HG02884 (cell line): Measurements from ENCODE around the gene OSBPL1A.

Source experiments
- ATAC-seq: cut with Tn5 transposase; IDR thresholded peaks from one replicate; pipeline ENCODE4 v1.9.1; 2021; ENCODE audit warnings: mild to moderate bottlenecking, moderate library complexity; ENCODE audit not compliant: unreplicated experiment

The OSBPL1A gene

GRCh38 chr18:24138409-24138788 lies 259.2 kb downstream of the OSBPL1A start:
- peak; percentile 6 for ATAC-seq

- ATAC-seq: no peak
Measured at GRCh38 chr18:24136967-24137373, 260.7 kb downstream of the OSBPL1A start.

- ATAC-seq: no peak
Measured at GRCh38 chr18:24130494-24130893, 267.1 kb downstream of the OSBPL1A start.

GRCh38 chr18:24128700-24129099 lies 268.9 kb downstream of the OSBPL1A start:
- no peak for ATAC-seq

GRCh38 chr18:24127735-24128134 lies 269.9 kb downstream of the OSBPL1A start:
- no peak for ATAC-seq

- ATAC-seq: no peak
Measured at GRCh38 chr18:24126155-24126961, 271.3 kb downstream of the OSBPL1A start.

- no peak for ATAC-seq
Measured at GRCh38 chr18:24121625-24122024, 276.0 kb downstream of the OSBPL1A start.

GRCh38 chr18:24120676-24121075 lies 276.9 kb downstream of the OSBPL1A start:
- ATAC-seq: no peak

GRCh38 chr18:24118750-24119577 lies 278.7 kb downstream of the OSBPL1A start:
- no peak for ATAC-seq

GRCh38 chr18:24115628-24116027 lies 282.0 kb downstream of the OSBPL1A start:
- no peak for ATAC-seq

GRCh38 chr18:24114924-24115549 lies 282.6 kb downstream of the OSBPL1A start:
- ATAC-seq: no peak

GRCh38 chr18:24112874-24113615 lies 284.6 kb downstream of the OSBPL1A start:
- ATAC-seq: no peak

- ATAC-seq: no peak
Measured at GRCh38 chr18:24112464-24112863, 285.2 kb downstream of the OSBPL1A start.
